ENCODE data around the gene MED27.

Gene MED27

GRCh38 chr9:131826966-131827525 is 252.6 kb downstream of the MED27 start:
- DNase-seq = no peak

DNA sequence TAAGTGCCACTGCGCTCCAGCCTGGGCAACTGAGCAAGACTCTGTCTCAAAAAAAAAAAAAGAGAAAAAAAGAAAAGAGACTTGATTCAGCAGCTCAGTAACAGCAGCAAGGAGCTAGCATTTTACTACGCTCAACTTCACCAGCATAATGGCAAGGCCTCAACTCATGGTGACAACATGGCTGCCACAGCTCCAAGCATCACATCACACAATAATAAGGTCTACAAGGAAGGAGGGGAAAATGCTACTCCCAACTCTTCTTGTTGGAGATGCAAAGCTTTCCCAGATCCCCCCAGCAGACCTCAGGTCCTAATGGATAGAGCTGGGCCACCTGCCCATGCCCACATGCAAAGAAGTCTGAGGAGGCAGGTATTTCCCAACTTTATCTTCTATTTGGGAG is 253.6 kb downstream of the MED27 start:
- DNase-seq = no peak

DNA sequence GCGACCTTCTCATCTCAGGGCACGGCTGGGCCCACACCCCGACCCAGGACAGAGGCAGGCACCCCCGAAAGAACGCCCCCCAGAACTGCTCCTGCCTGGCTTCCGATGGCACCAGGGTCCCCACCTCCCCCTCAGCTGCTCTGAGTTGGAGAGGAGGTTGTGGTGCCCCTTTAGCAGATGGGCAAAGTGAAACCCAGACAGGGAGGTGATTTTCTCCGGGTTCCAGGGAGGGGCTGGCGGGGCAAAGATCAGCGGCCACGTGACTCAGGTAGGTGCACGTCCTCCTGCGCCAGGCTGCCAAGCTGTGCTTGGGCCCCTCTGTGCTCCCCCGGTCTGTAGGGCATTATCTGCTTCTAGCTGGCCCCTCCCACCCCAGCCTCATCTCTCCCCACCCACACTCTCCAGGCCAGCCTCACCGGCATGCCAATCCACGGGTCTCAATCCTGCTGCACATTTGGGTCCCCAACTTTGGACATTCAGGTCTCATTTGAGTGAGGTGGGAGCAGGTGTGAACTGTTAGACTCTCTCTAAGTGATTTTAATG is 254.6 kb downstream of the MED27 start:
- DNase-seq = no peak

- DNase-seq = no peak
These were observed 255.5 kb downstream of the MED27 start for GRCh38 chr9:131824155-131824594.

- no peak for DNase-seq
These were observed 255.9 kb downstream of the MED27 start for GRCh38 chr9:131823701-131824146.

- no peak for DNase-seq
These were observed 261.6 kb downstream of the MED27 start for GRCh38 chr9:131818089-131818488.

- peak; percentile 13 to 21 for DNase-seq
These were observed 262.0 kb downstream of the MED27 start for GRCh38 chr9:131817627-131818026.

DNA sequence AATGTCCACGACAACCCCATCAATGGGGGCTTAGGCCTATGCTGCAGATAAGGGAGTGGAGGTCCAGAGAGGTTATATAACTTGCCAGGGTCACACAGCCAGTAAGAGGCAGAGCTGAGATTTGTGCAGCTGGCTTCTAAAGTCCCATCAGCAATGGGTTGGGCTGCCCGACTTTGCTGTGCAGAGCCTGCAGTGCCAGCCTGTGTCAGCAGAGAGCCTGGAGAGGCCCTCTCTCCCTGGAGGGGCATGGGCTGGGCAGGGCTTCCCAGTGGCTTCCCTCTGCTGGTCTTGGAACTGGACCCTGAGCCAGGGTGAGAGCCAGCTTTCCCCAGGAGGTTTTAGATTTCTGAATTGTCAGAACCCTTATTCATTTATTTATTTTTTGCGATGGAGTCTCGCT is 262.6 kb downstream of the MED27 start:
- DNase-seq = no peak

GRCh38 chr9:131815970-131816873 is 263.4 kb downstream of the MED27 start:
- DNase-seq = peak; percentile 24 to 37

- DNase-seq = no peak
These were observed 265.0 kb downstream of the MED27 start for GRCh38 chr9:131814707-131815106.

DNA sequence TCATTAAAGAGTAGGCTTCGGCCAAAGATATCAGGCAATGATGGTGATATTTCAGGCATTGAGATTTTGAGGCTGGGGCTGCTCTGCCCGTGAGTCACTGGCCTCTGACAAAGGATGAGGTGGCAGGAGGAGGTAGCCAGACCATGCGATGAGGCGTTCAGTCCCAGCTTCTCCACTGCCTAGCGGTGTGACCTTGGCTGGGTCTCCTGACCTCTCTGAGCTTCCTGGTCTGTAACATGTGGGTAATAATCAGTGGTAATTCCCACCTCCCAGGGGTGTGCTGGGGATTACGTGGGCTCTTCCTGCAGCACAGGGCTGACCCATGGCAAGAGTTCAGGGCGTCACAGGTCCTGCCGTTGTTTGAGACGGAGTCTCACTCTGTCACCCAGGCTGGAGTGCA is 266.6 kb downstream of the MED27 start:
- DNase-seq = no peak

DNA sequence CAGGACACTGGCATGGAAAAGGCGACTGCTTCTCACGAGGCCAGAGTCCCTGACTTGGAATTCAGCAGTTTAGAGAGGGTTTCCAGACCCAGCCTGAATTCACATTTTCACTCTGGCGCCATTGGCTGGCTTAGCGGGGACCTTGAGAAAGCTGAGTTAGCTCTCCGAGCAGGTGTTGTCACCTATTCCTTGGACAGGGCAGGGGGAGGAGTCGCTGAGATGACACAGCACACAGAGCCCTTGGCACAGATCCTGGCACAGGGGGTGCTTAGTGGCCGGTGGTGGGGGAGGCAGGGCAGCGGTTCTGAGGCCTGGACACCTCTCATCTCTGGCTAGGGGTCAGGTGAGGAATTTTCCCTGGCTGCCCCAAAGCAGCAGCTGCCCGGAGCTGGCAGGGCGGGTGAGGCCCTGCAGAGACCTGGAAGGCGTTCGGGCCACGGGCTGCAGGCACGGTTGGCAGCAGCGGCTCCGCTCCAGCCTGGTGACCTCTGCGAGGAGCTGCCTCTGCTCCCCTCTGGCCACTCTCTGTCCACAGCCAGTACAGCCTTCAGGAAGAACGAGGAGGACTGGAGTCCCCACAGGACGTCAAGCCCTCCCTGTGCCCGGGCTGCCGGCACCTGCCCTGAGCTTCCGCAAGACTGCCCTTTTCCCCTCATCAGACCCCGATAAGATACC is 267.4 kb downstream of the MED27 start:
- DNase-seq = no peak

DNA sequence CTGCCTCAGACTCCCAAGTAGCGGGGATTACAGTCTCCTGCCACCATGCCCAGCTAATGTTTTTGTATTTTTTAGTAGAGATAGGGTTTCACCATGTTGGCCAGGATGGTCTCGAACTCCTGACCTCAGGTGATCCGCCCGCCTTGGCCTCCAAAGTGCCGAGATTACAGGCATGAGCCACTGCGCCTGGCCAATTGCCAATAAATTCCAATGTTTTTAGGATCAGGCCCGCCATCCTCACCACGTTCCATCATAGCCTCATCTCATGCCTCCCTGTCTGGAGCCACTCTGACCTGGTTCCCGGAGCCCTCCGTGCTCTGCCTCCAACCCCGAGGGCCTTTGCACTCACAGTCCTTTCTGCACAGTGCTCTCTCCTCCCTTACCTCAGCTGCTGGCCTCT is 268.3 kb downstream of the MED27 start:
- DNase-seq = no peak

DNA sequence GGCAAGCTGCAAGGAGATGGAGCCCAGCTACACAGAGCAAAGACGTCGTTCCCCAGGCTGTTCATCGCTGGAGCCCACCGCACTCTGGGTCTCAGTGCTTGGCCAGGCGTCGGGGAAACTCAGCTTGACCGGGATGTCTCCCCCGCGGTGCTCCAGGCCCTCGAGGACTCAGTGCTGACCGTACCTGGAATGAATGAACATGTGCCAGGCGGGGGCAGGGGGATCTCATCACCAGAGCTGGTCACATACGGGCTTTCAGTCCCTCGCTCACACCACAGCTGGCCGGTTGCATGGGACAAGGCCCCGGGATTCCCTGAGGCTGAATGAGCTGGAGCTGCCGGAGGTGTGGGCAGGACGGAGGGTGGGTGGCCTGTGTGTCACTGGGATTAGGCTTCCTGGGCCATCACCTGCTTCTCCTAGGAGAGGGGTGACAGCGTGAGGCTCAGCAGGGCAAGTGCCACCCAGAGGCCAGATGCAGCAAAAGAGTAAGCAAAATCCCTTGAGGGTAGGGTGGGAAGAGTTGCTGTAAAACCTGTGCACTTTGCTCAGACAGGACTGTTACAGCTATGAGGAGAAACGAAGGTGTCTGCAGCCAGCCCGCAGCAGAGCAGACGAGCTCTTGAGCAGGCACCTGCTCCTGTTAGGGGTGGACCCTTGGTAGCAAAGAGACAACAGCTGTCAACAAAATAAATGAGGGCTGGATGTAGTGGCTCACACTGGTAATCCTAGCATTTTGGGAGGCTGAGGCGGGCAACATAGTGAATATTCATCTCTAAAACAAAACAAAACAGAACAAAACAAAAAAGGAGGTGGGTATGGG is 269.1 kb downstream of the MED27 start:
- DNase-seq = no peak

Data from NCI-H187 (cell line).